Measurements from ENCODE around the gene ALLC.

ALLC gene

DNA sequence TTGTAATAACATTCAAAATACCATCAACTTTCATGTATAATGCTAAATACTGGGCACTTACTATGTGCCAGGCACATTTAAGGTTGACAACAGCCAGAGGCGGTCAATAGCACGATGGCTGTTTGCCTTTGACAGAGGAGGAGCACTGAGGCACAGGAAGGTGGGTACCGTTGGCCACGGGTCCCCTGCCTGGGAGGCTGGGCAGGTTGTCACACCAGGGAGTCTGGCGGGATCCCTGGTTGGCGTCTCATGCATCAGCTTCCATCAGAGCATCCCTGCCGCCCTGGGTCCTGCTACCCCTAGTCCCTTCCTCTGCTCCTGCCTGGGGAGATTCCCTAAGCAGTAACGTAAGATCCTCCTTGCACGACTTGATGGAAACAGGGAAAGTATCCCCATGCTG, 19.4 kb downstream of the ALLC start:
- TF ChIP-seq CEBPB (IDR thresholded peaks at IDR 0.05) (no peak), YY1 (IDR thresholded peaks at IDR 0.05; ENCODE audit: low read depth) (no peak), NFIC (IDR thresholded peaks at IDR 0.05) (no peak), TAF1 (IDR thresholded peaks at IDR 0.05; ENCODE audit: low read depth) (no peak), USF1 (IDR thresholded peaks at IDR 0.05) (no peak)

GRCh38 chr2:3678212-3678611, 20.2 kb downstream of the ALLC start:
- TF ChIP-seq REST (IDR thresholded peaks at IDR 0.05; ENCODE audit: low read depth) (no peak), RAD21 (IDR thresholded peaks at IDR 0.05; ENCODE audit: low read depth) (no peak), CREB1 (IDR thresholded peaks at IDR 0.05; ENCODE audit: low read depth) (no peak), TAF1 (IDR thresholded peaks at IDR 0.05; ENCODE audit: low read depth) (no peak), MAX (IDR thresholded peaks at IDR 0.05) (no peak), FOXM1 (IDR thresholded peaks at IDR 0.05; ENCODE audit: borderline replicate concordance, low read depth) (no peak), YY1 (IDR thresholded peaks at IDR 0.05; ENCODE audit: low read depth) (no peak), EGR1 (IDR thresholded peaks at IDR 0.05) (no peak), EP300 (IDR thresholded peaks at IDR 0.05; ENCODE audit: borderline replicate concordance) (no peak), CEBPB (IDR thresholded peaks at IDR 0.05) (no peak), USF1 (IDR thresholded peaks at IDR 0.05) (no peak), TCF12 (IDR thresholded peaks at IDR 0.05; ENCODE audit: low read depth) (no peak), TEAD4 (IDR thresholded peaks at IDR 0.05) (no peak), ZBTB7A (IDR thresholded peaks at IDR 0.05; ENCODE audit: low read depth) (no peak), NFIC (IDR thresholded peaks at IDR 0.05) (no peak)

GRCh38 chr2:3679180-3679579, 21.2 kb downstream of the ALLC start:
- TF ChIP-seq ZBTB7A (IDR thresholded peaks at IDR 0.05; ENCODE audit: low read depth) (no peak), TCF12 (IDR thresholded peaks at IDR 0.05; ENCODE audit: low read depth) (no peak), USF1 (IDR thresholded peaks at IDR 0.05) (no peak), EP300 (IDR thresholded peaks at IDR 0.05; ENCODE audit: borderline replicate concordance) (no peak), TEAD4 (IDR thresholded peaks at IDR 0.05) (no peak), MAX (IDR thresholded peaks at IDR 0.05) (no peak), RAD21 (IDR thresholded peaks at IDR 0.05; ENCODE audit: low read depth) (no peak), CEBPB (IDR thresholded peaks at IDR 0.05) (no peak), FOXM1 (IDR thresholded peaks at IDR 0.05; ENCODE audit: borderline replicate concordance, low read depth) (no peak), YY1 (IDR thresholded peaks at IDR 0.05; ENCODE audit: low read depth) (no peak), EGR1 (IDR thresholded peaks at IDR 0.05) (no peak), REST (IDR thresholded peaks at IDR 0.05; ENCODE audit: low read depth) (no peak), NFIC (IDR thresholded peaks at IDR 0.05) (no peak), TAF1 (IDR thresholded peaks at IDR 0.05; ENCODE audit: low read depth) (no peak)

DNA sequence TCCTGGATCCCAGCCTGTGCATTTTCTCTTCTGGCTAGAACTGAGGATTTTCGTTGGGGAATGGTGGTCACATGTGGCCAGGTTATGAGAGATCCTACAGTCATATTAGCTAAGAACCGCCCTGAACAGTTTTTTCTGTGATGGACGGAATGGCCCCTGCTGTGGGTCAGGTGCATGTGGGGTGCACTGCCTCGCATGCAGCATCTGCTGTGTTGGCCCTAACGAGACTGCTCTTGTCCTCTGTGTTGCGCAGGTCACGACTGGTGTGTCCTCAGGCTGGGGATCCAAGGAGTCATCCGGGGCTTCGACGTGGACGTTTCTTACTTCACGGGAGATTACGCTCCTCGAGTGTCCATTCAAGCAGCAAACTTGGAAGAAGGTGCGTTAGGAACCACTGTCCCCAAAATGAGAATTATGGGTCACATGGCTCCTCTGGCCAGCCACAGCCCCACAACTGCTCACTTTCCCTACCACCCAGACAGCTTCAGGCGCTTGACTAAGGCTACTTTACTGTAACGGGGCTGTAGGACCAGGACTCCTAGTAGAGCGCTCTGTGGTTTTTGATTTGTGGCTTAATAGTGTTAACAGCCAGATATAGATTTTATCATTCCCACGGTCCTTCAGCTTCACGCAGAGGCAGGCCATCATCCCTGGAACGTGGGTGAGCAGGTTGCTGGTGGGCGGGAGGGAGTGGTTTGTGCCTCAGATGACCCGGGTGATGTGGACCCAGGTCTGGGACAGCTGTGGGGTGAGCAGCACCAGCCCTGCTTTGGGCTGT, 21.8 kb downstream of the ALLC start:
- TF ChIP-seq FOXM1 (IDR thresholded peaks at IDR 0.05; ENCODE audit: borderline replicate concordance, low read depth) (no peak), CEBPB (IDR thresholded peaks at IDR 0.05) (no peak), REST (IDR thresholded peaks at IDR 0.05; ENCODE audit: low read depth) (no peak), YY1 (IDR thresholded peaks at IDR 0.05; ENCODE audit: low read depth) (no peak), MAX (IDR thresholded peaks at IDR 0.05) (no peak), EP300 (IDR thresholded peaks at IDR 0.05; ENCODE audit: borderline replicate concordance) (no peak), EGR1 (IDR thresholded peaks at IDR 0.05) (no peak), TAF1 (IDR thresholded peaks at IDR 0.05; ENCODE audit: low read depth) (no peak), NFIC (IDR thresholded peaks at IDR 0.05) (no peak), TEAD4 (IDR thresholded peaks at IDR 0.05) (no peak), TCF12 (IDR thresholded peaks at IDR 0.05; ENCODE audit: low read depth) (no peak), ZBTB7A (IDR thresholded peaks at IDR 0.05; ENCODE audit: low read depth) (no peak)

Data from Ishikawa (cell line).